ENCODE measurements around the gene UVSSA.
"Not testable (repeated sequence)": the region's sequence is repeated elsewhere in the genome, so short reads cannot be mapped to it uniquely, and the experiment has no call there.

UVSSA gene

DNA sequence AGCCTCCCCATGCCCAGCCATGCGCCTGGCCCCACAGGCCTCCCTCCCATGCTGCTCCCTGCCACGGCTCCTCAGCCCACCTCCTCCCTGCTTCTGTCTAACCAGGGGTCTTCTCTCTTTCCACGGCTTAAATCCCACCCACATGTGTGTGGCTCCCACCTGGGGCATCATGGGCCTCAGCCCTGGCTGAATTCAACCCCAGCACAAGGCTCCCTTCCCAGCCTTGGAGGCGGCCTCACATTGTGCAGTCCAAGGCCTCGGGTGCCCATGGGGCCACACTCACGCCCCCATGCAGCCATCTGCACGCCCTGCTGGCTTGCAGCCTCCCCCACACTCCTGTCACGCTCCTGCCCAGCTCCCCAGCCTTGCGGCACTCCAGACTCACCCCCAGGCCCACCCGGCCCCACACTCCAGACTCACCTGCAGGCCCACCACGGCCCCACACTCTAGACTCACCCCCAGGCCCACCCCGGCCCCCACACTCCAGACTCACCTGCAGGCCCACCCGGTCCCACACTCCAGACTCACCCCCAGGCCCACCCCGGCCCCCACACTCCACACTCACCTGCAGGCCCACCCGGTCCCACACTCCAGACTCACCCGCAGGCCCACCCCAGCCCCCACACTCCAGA lies 30.4 kb upstream of the UVSSA start:
- no peak for DNase-seq

DNA sequence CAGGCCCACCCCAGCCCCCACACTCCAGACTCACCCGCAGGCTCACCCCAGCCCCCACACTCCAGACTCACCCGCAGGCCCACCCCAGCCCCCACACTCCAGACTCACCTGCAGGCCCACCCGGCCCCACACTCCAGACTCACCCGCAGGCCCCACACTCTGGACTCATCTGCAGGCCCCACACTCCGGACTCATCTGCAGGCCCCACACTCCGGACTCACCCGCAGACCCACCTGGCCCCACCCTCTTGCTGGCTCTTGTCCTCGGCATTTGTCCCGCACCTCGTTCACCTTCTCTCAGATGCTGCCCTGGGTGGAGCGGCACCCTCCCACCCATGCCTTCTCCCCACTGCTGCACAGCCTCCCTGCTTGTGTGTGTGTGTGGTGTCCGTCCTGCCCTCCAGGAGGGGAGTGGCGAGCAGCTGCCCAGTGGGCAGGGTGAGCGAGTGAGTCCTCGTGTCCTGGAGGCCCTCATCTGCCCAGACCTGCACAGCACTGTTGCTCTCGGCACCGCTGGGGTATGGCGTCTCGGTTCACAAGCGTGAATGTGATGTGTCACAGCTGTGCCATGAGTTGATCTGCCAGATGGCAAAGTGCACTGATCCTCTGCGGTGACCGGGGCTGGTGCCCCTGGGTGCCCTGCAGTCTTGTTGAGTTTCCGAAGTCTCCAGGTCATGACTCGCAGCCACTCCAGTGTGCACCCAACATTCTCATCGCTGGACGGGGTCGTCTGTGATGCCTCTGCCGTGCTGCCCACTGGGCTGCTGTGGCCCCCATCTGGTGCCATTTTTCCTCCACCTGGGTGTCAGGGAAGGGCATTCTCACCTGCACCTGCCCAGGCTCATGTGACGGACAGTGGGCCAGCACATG lies 29.6 kb upstream of the UVSSA start:
- DNase-seq = no peak

DNA sequence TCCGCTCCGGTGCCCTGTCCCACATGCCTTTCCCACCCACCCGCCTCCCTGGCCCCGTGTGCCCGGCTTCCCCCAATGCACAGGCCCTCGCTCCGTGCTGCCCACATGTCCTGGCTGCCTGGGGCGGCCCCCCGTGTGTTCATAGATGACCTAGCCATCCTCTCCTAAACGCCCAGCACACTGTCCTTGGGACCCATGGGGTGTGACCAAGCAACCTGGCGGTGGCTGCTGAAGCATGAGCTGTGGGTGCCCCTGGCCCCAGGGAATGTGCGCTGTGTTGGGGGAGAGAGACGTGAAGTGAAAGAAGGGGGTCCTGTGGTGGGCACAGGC lies 29.0 kb upstream of the UVSSA start:
- no peak for DNase-seq

DNA sequence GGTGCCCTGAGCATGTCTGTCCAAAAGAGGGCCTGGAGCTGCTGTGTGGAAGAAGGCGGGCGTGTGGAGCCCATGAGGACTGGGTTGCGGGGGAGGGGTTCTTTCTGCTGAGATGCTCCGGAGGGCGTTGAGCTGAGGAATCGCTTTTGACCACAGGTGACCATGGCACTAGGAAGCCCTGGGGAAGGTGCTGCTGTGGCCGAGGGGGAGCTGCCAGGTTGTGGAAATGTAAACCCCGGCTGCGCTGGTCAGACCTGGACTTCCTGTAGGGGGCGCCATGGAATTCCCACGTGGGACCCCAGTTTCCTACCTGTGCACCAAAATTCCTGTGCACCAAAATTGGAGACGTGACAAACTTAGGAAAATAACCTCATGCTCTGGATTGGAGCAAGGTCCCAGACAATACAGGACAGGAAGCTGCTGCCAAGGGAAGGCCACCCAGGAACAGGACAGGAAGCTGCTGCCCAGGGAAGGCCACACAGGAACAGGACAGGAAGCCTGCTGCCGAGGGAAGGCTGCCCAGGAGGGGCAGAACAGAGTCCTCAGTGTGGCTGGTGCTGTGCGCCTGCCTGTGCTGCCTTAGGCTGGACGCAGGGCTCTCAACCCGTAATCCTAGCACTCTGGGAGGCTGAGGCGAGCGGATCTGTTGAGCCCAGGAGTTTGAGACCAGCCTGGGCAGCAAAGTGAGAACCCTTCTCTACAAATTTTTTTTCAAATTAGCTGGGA lies 28.4 kb upstream of the UVSSA start:
- no peak for DNase-seq

DNA sequence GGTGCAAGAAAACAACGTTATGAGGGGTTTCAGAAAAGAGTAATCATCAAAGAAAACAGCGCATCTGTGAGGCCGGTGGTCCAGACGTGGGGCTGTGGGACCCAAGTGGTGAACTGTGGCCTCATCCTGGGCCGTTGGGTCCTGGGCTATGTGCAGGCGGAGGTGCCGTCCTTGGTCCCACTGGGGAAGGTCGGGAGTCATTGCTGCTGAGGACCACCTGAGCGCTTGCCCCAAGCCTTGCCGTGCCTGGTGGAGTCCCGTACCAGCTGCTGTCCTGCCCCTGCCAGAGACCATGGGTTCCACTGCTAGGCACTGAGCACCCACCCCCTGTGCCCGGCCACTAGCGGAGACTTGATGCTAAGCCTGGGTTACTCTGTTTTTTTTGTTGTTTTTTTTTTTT lies 25.5 kb upstream of the UVSSA start:
- no peak for DNase-seq

DNA sequence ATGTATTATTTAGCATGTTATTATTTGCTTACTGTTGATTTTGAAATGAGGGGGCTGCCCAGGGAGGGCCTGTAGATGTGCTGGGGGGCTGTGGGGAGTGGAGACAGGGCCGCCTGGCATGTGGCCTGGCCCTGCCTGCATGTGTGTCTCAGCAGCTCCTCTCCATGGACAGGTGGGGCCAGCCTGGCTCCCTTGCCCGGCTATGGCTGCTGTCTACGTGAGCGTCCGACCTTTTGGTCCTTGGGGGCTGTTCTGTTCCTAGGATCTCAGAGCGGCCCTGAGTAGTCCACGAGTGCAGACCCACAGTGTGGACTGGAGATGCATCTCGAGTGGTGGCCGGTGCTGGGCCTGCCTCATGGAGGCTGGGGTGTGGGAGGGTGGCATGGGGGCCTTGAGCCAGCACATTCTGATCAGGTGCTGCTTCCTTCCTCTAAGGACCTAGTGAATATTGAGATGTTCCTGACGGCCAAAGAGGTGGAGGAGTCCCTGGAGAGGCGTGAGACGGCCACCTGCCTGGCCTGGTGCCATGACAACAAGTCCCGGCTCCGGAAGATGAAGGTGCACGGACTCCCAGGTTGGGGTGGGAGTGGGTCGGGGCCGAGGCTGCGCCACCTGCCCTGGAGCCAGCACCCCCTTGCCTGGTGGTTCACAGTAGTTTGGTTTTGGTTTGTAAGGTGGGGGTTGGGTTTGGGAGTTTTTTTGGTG lies 24.9 kb upstream of the UVSSA start:
- no peak for DNase-seq

DNA sequence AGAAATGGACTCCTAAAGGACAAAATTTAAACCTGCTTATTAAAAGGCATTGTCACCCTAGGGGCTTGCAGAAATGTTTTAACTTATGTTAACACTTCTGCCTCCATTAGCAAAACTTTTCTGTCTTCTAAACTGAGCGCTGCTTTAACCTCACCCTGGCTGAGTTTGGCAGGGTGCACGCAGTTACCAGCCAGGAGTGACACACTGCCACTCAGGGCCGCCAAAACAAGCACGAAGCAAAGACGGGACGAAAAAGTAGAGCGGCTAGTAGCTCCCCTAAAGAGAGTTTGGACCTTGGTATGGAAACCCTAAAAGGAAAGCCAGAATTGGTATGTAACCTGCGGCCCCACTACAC lies 23.8 kb upstream of the UVSSA start:
- DNase-seq = no peak

DNA sequence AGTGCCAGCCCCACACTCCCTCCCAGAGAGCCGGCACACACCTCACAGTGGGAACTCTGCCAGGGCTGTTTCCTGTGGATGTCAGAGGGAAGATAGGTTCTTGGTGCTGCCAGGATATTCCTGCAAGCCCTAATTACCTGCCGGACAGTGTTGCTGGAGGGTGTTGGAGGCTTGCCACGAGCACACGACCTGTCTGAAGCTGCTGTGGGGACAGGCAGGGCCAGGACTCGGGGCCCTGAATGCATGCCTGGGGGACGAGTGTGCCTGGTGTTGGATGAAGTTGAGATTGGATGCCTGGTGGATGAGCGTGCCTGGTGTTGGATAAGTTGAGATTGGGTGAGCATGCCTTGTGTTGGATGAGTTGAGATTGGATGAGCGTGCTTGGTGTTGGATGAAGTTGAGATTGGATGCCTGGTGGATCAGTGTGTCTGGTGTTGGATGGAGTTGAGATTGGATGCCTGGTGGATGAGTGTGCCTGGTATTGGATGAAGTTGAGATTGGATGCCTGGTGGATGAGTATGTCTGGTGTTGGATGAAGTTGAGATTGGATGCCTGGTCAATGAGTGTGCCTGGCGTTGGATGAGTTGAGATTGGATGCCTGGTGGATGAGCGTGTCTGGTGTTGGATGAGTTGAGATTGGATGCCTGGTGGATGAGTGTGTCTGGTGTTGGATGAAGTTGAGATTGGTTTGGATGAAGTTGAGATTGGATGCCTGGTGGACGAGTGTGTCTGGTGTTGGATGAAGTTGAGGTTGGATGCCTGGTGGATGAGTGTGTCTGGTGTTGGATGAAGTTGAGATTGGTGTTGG lies 23.2 kb upstream of the UVSSA start:
- DNase-seq = no peak

DNA sequence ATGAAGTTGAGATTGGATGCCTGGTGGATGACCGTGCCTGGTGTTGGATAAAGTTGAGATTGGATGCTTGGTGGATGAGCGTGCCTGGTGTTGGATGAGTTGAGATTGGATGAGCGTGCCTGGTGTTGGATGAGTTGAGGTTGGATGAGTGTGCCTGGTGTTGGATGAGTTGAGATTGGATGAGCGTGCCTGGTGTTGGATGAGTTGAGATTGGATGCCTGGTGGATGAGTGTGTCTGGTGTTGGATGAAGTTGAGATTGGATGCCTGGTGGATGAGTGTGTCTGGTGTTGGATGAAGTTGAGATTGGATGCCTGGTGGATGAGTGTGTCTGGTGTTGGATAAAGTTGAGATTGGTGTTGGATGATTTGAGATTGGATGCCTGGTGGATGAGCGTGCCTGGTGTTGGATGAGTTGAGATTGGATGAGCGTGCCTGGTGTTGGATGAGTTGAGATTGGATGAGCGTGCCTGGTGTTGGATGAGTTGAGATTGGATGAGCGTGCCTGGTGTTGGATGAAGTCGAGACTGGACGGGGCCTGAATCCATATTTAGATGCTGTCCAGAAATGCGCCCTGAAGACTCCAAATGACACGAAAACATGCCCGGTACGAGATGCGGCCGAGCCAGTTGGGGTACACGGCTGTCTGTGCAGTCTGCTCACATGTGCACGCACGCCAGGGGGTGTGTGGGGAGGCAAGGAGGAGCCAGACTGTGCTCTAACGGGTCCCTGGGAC lies 22.4 kb upstream of the UVSSA start:
- not testable (repeated sequence) for DNase-seq

DNA sequence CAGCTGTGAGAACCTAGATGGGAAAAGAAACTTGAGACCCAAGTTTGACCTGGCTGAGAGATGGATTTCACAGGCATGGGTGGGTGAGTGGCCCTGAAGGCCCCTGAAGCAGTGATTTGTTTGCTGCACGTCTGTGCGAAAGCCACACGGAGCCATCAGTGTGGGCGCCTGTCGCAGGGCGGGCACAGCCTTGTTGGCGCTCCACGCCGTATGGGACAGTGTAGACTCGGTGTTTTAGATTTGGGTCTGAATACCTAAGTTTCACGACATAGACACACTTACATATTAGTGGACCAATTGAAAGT lies 21.9 kb upstream of the UVSSA start:
- no peak for DNase-seq

DNA sequence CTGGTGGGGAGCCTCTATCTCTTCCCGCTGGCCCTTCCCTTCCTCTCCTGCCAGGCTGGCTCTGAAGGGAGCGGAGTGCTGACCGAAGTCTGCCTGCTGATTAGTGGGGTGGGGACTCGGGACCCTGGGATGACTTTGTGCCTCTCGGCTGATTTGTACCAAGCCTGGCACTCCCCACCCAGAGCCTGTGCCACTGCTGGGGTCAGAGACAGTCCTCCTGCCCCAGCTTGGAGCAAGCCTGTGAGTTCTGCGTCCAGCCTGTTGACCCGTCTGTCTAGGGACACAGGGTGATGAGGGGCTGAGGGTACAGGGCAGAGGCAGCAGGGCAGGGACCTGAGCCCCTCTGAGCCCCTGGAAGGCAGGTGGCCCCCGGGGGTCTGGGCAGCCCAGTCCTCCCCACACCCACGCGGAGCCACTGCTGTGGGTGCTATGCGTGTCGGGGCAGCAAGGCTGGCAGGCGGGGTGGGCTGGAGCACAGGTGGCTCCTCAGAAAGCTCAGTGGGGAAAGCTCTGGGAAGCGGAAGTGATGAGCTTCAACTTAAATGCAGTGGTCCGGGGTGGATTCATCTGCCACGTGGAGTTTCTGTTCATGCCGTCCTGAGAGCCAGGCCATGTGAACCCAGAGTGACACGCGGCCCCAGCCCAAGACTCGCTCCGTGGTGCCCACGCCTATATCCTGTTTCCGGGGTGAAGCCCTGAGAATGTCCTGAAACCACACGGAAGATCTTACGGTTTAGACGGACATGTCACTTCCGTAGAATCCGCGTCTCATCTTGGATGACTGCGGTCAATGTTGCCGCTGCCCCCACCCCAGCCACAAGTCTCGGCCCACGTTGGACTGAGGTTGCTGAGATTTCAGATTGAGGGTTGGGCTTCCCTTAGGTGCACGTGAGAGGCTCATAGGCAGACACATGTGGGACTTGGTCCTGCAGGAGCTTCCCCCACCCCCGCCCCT lies 21.1 kb upstream of the UVSSA start:
- no peak for DNase-seq

DNA sequence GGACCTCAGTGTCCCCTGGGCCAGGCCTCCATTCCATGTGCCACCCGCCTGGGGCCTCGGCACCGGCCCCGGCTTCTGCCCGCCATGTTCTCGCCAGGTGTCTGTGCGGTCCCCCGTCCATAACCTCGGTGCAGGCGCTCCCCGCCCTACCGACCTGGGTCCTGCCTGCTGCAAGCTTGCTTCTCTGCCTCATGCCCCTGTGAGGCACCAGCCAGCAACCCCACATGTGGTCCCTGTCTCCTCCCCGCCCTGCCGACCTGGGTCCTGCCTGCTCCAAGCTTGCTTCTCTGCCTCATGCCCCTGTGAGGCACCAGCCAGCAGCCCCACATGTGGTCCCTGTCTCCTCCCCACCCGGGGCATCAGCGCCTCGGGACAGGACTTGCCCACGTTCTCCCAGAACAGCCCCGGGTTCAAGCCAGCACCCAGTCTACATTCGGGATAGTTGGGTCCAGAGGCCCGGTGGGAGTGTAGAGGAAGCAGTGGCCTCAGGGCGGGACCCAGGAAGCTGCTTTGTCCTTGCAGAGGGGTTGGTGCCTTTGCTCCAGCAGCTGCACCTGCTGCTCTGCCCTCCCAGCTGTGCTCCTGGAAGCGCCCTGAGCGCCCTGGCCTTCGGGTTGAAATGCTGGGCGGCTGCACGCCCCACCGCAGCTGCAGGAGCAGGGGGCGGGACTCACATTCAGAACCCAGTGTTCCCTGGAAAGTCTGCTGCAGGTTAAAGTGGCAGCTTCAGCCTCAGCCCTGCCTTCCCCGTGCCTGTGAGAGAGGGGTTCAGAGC lies 20.1 kb upstream of the UVSSA start:
- no peak for DNase-seq

DNA sequence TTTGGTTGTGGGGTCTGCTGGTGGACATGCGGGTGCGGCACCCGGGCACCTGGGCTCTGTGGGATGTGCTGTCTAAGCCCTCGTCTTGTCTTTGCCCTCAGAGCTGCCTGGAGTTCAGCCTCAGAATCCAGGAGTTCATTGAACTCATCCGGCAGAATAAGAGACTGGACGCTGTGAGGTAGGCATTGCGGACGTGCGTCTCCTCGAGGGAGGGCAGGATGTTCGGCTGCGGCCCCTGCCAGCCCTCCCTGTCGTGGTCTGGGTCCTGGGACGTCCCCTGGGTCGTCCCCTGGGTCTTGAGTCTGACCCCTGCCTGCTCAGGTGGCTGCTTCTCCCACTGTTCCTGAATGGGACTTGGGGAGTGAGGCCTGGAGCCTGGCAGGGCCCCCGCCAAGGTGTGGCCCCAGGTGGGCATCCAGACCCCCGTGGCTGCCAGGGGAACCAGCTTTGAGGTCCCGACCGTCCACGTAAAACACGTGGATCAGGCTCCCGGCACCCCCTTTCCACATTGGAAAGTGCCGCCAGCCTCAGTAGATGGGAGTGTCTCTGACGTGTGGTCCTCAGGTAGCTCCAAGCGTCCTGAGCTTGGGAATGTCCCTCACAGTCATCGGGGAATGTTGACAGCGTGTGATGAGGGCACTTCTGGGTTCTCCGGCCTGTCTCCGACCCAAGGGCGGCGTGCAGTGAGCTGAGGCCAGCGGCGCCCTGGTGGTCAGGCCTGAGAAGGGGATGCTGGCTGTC lies 19.3 kb upstream of the UVSSA start:
- DNase-seq = no peak

DNA sequence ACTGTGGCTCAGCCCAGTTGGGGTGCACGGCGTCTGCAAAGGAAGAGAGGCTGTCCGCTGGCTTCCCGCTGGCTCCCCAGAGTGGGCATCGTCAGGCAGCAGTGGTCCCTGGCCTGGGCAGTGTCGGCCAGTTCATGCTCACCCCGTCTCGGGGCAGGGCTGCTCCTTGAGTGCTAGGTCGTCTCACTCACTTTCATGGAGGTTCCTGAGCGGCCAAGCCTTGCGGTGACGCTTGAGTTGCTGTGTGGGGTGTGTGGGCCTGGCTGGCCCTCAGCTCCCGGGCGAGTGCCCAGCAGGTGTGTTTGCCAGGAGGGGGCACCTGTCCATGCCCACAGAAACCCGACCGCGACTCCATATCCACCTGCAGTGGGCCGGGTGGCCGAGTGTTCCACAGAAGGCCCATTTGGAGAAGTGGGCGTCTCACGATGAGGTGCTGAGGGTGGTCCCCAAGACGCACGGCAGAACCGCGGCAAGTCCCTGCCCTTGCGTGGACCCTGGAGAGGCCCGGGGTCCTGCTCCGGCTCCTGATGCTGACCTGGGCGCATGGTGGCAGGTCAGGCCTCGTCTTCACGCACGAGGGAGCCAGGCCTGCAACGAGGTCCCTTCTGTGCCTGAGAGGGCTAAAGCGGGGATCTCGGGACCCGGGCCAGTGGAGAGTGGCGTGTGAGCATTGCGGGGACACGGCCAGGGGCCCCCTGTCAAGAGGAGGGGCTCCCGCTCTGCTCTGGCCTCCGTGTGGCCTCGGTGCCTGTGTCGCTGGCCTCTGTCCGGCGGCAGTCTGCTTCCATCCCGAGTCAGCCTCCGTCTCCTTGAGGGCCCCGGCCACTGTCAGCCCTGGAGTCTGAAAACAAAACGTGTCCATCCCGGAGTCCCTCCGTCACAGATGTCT lies 18.5 kb upstream of the UVSSA start:
- no peak for DNase-seq

DNA sequence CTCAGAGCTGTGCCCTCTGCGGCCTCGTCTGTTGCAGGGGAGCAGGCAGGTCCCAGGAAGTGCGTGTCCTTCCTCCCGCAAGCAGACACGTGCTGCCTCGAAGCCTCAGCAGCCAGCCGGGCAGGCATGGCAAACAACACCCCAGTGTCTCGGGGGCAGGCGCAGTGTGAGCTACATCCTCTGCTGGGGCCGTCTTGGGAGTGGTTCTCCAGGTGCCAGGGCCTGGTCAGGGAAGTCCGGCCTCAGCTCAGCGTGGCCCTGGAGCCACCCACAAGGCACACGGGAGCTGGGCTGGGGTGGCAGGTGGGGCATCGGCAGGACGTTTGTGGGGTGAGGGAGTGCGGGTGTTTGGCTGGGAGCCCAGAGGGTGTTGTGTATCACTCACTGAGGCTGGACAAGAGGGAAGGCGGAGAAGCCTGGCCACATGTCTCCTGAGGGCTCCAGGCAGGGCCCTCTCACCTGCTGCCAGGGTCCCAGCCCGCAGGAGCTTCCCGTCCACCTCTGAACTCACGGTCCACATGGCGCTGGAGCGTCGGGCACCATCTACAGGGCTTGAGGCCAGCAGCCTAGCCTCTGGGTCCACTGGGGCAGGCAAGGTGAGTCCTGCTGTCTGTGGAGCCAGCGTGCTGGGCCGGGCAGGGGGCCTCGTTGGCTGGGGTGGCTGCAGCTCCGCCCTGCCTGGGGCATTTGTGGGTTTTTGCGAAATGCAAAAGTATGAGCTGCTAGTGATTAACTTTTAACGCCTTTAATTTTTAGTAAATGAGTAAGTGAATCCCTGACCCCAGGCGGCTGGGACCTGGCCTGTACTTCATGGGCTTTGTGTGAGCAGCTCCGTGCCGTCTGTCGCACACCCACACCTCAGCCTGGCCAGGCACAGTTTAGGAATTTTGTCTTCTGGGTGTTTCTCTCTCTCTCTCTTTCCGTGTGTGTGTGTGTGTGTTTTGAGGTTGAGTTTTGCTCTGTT lies 17.3 kb upstream of the UVSSA start:
- peak; percentile 58 for DNase-seq

DNA sequence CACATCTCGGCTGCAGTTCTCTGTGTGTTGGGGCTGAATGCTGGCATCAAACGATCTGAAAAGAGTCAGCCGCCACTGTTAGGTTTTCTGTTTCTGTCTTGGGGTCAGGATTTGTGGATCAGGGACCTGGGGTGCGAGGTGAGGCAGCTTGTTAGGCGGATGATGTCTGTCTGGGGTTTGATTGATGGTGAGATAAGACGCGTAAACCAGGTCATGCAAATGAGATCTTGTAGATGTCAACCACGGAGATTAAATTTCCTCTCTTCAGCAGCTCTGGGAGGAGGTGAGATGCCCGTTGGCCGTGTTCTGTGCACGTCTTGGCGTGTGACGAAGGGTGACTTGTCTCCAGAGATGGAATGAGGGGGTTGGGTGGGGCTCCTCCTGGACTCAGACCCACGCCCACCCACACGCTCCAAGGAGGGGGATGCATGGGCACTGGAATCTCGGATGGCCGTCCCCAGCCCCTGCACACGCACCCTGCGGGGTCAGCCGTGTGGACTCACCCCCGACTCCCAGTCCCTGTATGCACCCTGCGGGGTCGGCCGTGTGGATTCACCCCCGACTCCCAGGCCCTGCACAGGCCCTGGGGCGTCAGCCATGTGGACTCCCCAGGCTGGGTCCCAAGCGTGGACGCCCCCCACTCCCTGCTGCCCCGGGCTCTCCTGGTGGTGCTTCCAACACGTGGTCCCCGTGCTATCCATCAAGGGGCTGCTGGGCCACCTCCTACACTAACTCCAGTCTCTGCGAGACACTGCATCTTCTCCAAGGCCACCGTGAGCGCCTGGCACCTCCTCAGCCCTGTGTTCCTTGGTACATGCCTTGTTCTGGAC lies 16.0 kb upstream of the UVSSA start:
- DNase-seq = no peak

Data from activated gamma-delta T cell (primary cell).